HG02678 (cell line): ENCODE results near the gene C8G.

Experiments used
- ATAC-seq: cut with Tn5 transposase; IDR thresholded peaks from one replicate; pipeline ENCODE4 v1.9.1; 2021; ENCODE audit warnings: mild to moderate bottlenecking, moderate library complexity; ENCODE audit not compliant: unreplicated experiment

Gene C8G

DNA sequence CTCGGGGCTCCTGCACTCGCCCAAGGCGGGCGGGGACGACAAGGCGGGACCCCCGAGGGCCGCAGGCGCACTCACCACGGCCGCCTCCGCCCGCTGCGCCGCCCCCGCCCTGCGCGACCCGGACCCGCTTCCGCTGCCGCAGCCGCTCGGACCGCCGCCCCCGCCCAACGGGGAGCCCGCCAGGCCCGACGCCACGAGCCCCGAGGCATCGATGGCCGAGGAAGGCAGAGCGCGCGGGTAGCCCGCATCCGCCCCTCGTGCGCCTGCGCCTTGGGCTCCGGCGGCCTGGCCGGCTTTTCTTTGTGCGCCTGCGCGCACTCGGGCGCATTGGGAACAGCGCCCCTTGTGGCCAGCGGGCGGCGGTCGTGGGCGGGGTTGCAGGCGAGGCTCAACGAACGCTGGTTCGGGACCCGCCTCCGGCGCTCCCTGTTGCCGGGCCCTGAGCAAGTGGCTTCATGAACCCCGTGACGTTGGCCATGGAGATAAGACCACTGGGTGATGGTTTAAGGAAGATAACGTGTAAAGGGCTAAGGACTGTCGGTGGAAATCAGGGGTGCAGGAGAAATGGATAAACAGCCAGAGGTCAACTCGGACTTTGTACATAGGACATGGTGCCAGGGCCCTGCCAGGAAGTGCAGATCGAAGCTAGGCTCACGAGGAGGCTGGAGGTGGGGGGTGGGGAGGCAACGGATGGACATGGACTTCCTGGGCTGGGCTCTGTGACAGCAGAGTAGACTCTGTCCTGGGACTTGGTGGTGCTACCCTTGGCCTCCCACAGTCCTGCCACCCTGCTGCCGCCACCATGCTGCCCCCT lies at the start of gene C8G, which contains the start of gene FBXW5:
TSS of gene C8G (plus strand) at position 725 of the 814 bp plus-strand sequence. CDS start at position 803, 78 bp downstream.
TSS of gene FBXW5 (minus strand) at position 220 of the 814 bp plus-strand sequence. CDS start 655 bp downstream, outside the sequence.
- peak; percentile 77 for ATAC-seq

DNA sequence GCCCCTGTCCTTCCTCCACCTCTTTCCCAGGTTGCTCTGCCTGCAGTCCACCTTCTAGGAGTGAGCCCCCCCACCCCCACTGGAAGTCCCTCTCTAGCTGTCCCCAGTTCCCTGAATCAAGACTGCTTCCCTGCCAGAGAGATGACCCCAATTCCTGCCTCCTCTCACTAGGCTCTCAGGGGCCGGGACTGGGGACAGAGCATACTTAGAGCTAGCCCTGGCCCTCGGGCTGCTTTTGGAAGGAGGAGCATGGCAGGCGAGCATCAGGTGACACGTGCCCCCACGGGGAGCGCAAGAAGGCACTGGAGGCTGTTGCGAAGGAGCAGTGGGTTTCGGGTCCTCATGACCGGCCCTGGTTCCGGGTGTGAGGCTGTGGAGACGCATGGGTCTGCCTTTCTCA lies 49.0 kb upstream of the C8G start:
- ATAC-seq: no peak

DNA sequence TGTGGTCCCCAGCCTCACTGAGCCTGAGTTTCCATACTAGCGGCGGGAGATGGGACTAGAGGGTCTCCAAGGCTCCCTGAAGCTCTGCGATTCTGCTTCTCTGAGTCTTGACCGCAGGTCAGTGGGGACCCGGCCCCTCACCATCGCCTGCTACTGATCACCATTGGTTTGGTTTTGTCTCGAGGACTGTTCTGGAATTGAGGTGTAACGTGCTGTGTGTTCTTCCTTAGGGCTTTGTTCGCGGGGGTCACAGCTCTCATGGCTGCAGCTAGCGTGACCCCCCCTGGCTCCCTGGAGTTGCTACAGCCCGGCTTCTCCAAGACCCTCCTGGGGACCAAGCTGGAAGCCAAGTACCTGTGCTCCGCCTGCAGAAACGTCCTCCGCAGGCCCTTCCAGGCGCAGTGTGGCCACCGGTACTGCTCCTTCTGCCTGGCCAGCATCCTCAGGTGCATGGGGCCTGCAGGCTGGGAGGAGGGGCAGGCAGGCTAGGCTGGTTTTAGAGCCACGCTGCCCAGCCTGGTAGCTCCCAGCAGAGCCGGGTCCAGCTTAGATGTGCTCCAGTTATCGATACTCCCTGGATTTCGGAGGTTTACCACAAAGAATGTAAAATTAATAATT lies 46.5 kb upstream of the C8G start:
- no peak for ATAC-seq

DNA sequence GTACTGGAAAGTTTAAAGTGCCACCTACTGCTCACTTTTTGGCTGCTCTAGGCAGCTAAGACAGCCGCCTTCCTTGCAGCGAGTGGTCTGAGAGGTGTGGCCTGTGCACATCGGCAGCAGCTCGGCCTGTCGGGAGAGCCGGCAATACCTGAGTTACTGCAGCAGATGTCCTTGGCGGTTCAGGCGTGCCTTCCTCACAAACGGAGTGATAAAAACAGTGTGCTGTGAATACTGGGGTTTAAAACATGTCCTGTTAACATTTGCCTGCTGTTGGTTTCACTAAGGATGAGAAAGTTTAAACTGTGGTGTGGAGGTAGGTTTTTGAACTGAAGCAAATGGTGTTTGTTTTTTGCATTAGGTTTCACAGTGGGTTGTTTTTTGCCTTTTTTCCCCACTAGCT lies 45.8 kb upstream of the C8G start:
- peak; percentile 40 for ATAC-seq

DNA sequence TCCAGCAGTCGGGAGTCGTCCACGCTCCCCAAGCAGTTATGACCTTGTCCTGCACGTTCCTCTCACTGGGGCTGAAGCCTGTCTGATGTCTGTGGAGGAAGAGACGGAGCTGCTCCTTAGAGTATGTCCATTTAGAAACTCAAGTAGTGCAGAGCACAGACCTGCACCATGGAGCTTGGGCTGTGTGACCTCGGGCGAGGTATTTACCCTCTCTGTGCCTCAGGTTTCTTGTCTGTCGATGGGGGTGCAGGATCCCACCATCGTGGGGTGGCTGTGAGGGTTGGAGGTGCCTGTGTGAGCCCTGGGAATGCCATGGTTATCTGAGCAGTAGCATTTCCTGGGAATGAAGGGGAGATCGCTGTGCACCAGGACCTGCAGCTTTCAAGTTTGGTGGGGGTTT lies 44.5 kb upstream of the C8G start:
- no peak for ATAC-seq

DNA sequence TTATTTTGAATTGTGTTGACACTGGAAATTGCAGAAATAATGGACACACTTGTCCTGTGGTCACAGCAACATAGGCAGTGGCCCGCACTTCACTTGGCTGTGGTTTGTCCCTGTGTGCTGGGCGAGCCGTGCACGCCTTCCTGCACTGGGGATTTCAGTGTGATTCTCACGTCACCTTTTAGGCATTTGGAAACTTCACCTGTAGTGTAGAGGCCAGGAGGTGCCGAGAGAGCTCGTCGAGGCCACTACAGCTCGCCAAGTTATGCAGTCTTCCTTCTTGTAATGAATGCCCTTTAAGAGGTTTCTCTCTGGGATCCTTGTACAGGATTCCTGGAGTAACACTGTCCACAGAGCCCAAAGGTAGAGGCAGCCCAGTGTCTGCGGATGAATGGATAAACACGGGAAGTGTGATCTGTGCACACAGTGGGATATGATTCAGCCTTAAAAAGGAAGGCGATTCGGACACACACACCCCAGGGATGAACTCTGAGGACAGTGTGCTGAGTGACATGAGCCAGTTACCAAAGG lies 44.0 kb upstream of the C8G start:
- no peak for ATAC-seq

DNA sequence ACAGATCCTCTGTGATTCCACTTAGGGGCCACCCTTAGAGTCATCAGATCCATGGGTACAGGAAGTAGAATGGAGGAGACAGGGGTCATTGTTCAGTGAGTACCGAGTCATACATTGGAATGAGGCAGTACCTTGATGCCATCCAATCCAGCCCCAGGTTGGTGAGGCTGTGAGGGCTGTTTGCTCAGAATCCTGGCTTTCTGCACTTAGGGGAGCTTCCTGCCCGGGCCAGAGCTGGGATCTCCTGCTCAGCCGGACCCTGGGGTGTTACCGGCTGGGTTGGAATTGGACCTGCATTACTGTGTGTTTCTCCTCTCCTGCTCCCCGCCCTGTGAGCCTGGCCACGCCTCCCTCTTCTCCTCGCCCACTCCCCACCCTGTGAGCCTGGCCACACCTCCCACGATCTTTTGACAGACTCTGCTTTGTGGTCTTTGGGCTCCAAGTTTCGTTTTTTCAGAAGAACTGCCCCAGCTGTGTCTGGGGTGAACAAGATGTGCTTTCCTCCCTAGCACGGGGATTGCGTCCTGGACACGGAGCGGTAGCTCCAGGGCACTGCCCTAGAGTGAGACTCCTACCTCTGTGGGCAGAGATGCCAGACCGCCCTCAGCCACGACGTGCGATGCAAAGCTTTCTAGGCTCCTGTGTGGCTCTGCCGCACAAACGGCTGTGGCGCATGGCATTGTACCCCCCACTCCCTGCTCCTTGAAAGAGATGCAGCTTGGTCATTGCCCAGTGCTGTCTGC lies 43.4 kb upstream of the C8G start:
- ATAC-seq: peak; percentile 68

DNA sequence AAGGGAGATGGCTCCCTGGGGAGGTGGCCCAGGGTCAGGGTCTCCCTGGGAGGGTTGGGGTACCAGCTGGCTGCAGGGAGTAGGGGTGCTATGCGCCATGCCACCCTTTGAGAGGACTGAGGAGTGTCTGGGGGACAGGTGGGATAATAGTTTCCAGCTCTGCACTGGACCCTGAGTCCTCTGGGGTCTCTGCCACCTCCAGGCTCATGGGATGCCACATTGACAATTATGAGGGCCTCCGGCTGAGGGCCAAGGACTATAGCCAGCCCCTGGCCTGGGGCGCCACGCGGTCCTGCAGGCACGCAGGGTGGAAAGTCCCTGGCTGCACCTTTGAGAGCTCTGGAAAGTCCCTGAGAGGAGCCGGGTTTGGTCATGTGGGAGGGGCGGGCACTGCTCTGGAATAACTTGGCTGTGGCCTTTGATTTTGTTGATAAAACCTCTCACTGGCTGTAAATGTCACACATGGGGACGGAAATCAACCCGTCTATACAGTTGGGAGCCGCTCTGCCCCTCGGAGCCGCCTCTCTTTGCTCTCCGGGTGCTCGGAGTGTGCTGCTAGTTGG lies 42.7 kb upstream of the C8G start:
- peak; percentile 50 for ATAC-seq

DNA sequence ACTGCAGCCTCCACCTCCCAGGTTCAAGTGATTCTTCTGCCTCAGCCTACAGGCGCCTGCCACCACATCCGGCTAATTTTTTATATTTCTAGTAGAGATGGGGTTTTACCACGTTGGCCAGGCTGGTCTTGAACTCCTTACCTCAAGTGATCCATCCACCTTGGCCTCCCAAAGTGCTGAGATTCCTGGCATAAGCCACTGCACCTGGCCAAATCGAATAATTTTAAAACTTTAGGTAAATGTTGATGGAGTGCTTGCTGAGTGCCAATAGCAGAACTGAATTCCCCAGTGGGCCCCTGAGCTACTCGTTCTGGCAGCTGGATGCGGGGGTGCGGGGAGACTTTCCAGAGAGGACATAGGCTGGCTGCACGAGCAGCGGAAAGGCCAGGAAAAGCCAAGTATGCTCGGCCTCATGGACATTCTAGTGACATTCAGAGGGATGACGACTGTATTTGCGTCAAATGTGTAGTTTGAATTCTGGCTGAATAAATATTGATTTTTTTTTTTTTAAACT lies 41.9 kb upstream of the C8G start:
- no peak for ATAC-seq

DNA sequence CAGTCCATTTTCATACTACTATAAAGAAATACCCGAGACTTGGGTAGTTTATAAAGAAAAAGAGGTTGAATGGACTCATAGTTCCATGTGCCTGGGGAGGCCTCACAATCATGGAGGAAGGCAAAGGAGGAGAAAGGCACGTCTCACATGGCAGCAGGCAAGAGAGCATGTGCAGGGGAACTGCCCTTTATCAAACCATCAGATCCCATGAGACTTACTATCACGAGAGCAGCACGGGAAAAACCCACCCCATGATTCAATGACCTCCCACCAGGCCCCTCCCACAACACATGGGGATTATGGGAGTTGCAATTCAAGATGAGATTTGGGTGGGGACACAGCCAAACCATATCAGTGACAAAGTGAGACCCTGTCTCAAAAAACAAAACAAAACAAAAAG lies 38.8 kb upstream of the C8G start:
- ATAC-seq: no peak

DNA sequence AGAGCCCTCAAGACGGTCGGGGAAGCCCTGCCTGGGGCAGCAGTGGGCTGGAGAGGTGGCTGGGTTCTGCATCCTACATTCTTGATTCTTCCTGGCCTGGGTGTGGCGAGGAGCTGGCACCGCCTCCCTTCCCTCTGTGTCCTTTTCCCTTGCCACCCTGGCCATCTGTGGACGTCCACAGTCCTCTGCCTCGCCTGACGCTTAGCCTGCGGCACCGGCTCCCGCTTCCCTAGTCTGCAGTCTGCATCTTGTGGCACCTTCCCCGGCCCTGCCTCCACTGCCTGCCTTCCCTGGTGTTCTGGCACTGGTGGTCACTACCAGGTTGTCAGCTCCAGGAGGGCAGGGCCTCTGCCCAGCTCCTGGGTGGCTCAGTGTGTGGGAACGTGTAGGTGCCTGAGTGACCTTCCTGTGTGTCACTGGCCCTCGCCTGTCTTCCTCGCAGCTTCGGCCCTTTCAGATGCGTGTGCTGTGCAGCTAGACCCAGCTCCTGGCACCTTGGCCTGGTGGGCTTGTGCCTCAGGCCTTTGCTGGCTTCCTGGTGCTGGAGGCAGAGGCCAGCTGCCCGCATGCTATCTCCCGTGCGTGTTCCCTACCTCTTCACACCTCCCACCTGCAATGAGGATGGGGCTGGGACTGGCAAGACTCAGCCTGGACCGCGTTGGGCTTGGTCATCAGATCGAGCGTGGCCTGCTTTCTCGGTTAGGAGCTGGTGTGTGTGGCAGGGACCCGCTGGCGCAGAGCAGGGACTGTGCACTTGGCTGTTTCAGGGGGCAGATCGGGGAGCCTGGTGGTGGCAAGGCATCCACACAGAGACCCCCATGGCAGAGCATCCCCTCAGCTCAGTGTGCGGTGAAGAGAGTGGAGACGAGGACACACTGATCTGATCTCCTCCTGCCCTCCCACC lies 37.8 kb upstream of the C8G start:
- ATAC-seq: no peak

DNA sequence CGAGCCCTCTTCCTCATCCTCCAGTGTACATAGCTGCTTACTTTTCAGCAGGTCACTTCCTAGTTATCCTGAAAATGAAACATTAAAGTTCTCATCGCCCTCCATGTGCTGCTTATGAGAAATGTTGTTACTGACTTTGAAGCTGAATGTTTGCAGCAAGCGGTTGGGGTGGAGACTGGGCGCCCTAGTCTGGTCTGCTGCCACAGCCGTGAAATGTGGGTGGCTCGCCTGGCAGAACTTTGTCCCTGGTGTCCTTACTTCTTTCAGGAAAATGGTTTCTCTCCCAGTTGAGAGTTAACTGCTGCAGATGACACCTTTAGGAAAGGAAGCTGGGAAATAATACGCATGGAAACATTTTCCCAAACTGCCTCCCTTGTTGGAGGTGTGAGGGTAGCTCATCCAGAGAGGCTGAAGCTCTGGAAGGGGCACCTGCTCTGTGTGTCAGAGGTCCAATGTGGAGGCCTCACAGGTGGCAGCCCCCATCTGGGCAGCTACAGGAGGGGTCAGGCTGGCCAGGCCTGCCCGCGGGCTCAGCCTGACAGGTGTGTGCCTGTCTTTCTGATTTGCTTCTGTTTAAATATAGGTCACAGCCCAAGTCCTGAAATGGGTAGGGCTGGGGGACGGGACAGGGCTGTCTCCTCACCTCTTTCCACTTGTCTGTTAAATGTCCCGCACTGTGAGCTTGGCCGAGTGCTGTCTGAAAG lies 34.7 kb upstream of the C8G start:
- no peak for ATAC-seq

DNA sequence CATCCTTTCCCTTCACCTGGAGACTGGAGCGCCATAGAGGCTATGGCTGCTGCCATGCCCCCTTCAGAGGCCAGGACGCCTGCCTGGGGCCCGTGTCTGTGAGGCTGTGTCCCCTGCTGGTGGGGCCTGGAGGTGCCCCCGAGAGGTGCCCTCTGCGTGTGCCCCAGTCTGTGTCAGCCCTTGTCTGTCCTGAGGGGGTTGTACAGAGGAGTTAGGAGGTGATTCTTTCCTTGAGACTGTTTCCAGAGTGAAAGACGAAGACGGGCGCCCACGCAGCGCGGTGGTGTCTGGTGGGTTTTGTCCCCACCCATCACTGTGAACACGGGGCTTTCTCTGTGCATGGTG lies 34.2 kb upstream of the C8G start:
- no peak for ATAC-seq

DNA sequence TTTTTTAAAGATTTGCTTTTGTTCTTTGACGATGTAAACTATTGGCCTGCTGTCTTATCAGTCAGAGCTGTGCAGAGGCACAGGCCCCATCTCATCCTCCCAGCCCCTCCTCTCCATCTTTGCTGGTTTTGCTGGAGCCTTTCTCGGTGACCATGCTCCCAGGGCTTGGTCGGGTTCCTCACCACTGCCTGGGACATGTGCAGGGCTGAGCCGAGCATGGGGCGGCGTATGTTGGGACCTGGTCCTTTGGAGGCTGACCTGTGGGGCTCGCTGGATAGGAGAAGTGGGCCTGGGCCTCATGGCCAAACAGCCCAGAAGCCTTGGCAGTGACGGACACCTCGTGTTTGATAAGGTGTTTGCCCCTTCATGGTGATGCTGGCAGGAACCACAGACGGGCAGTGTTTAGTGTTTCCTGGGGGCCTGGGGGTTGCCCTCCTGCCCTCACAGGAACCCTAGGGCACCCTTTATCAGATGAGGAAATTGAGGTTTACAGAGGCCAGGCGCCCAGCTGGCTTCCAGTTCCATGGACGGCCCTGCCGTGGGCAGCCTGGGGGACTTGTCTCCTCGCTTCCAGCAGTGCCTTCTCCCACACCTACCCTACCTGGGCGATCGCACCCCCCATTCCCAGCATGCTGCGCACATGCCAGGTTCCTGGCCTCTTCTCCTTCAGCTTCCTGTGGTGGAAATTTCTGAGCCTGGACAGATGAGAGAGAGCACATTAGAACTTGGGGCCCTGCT lies 31.2 kb upstream of the C8G start:
- no peak for ATAC-seq

DNA sequence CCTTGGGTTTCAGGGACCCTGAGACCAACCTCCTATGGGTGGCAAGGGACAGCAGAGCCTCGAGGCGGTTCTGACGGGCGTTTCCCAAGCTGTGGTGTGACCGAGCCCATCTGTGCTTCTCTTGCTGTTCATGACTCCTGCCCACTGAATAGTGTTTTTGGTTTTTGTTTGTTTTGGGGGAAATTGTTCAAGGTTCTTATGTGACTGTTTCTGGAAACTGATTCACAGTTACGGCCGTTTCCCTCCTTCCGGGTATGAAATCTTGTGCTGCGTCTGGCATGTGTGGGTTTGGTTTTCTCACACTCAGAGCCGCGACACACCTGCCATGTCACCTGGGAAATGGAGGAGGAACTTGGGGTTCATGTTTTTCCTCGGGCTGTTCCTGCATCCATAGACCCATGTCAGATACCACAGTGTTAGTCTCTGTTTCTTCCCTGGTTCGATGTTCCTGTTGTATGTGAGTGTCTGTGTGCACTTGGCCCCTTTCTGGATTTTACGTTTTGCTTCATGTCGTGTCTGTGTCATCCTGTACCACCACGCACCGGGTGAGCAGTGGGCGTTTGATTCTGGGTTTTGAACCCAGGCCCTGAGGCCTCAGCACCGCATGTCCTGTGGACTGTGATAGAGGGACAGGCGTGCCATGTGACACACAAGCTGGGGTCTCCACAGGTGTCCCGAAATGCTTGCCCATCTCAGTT lies 29.3 kb upstream of the C8G start:
- ATAC-seq: no peak

DNA sequence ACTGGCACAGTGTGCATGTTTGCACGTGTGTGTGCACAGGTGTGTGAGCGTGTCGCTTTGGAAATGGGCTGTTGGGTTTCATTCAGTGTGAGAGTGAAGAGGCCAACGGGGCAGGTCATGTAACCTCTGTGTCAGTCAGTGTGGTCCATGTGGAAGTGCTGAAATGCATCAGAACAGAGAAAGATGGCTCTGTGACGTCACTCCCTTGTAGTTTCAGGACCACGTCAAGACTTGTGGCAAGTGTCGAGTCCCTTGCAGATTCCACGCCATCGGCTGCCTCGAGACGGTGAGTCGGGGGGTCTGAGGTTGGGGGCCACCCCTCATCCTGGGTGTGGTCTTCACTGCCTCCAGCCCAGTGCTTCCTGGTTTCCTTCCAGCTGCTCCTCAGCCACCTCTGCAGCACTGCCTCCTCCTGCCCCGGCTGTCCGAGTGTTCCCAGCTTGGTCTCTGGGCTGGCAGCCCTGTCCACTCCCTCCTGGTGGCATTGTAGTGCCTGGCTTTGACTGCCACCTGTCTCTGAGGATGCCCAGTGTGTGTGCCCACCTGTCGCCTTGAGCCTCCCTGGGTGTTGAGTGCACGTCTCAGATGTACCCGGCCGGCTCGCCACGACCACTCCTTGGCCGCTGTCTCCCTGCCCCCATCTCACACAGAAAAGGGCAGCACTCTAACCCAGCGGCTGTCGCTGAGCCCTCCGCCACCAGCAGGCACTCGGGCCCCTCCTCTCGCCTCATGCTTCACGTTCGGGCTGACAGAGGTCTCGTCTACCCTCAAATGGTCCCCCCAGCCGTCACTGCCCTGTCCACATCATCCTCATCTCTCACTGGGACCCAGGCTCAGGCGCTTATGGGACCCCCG lies 28.5 kb upstream of the C8G start:
- no peak for ATAC-seq

DNA sequence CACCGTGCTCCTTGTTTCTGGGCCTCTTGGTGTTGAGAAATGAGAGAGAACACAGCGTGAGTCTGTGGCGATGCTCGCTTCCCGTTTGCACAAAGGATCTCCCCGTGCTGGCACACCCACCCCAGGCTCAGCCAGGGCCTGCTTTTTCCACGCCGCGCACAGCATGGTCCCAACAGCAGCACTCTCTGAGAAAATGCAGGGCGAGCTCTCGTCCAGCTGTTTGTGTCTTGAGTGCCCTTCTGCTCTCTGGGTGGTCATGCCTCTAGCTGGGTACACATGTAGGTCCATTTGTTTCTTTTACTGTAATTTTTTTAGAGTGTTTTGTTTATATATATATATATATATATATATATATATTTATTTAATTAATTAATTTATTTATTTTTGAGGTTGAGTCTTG lies 27.1 kb upstream of the C8G start:
- ATAC-seq: no peak
